ENCODE data around the gene PHF20. TPM values are rescaled to one million over a fixed set of nuclear protein-coding genes. Genes with fewer than 3 reads are reported as not detected.
"Not testable (repeated sequence)": the region's sequence is repeated elsewhere in the genome, so short reads cannot be mapped to it uniquely, and the experiment has no call there.

PHF20 gene
- total RNA-seq, 1 donor from 2014 or later, result 26.6 TPM

DNA sequence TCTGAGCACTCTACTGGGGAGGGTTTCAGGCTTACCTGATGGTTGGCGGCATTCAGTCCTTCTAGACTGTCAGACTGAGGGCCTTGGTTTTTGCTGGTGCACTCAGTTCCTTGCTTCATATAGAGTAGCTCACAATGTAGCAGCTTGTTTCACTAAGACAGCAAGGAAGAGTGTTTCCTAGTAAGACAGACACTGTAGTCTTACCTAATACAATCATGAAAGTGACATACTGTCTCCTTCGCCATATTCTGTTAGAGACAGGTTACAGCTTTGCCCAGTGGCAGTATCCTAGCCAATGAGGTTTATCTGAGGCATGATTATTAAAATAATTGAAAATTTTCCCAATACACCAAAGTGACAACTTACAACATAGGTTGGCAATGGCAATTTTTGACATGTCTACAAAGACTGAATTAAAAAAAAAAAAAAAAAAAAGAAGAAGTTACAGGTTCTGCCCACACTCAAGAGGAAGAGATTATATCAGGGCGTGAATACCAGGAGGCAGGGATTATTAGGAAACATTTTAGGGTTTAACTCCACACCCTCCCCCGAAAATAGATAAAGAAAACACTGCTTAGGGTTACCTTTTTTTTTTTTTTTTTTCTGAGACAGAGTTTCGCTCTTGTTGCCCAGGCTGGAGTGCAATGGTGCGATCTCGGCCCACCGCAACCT lies 115.7 kb downstream of the PHF20 start:
- Histone ChIP-seq H3K4me3 (ENCODE audit: low read length in 3 of 3) (no peak overlapping the region), H3K27ac (ENCODE audit: low read depth, low read length) (peak overlapping the region; percentile 59)

DNA sequence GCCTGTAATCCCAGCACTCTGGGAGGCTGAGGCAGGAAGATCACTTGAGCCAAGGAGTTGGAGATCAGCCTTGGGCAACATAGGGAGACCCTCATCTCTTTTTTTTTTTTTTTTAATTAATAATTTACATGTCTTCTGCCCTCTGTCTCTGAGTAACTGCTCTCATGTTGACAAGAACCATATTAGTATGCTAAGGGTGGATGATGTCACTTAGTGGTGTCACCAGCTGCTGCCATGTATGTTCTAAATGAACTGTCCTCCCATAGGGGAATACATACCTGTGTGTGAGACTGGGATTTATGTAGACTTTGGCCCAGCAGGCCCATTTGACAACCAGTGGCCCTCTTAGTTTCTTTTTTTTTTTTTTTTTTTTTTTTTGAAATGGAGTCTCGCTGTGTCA lies 116.8 kb downstream of the PHF20 start:
- no peak overlapping the region for H3K9ac ChIP-seq (ENCODE audit: low read depth in 1 of 3, low read length in 3 of 3)
- H3K27me3 ChIP-seq (ENCODE audit: control insufficient read depth in 3 of 3, insufficient read depth in 3 of 3, low read length in 3 of 3), result no peaks in the 10 kb centered on the region
- no peak overlapping the region for H3K27ac ChIP-seq (ENCODE audit: low read depth, low read length)
- peaks cover 0 to 2% (median 0%) of the 10 kb centered on the region in 3 donors for H3K36me3 ChIP-seq (ENCODE audit: control insufficient read depth in 3 of 3, insufficient read depth in 3 of 3, low read length in 3 of 3)
- no peak overlapping the region for H3K4me3 ChIP-seq (ENCODE audit: low read length in 3 of 3)
- peaks cover 15 to 26% (median 19%) of the 10 kb centered on the region in 3 donors for H3K4me1 ChIP-seq (ENCODE audit: control insufficient read depth in 3 of 3, insufficient read depth in 3 of 3, low read length in 3 of 3)
- no peaks in the 10 kb centered on the region for H3K9me3 ChIP-seq (ENCODE audit: control insufficient read depth in 3 of 3, low read length in 3 of 3)

More for the DNA sequence above, 115.7 kb downstream of the PHF20 start:
- peaks cover 19 to 31% (median 22%) of the 10 kb centered on the region in 3 donors for H3K4me1 ChIP-seq (ENCODE audit: control insufficient read depth in 3 of 3, insufficient read depth in 3 of 3, low read length in 3 of 3)
- no peaks in the 10 kb centered on the region for H3K9me3 ChIP-seq (ENCODE audit: control insufficient read depth in 3 of 3, low read length in 3 of 3)
- peaks cover 0 to 2% (median 0%) of the 10 kb centered on the region in 3 donors for H3K36me3 ChIP-seq (ENCODE audit: control insufficient read depth in 3 of 3, insufficient read depth in 3 of 3, low read length in 3 of 3)
- H3K9ac ChIP-seq (ENCODE audit: low read depth in 1 of 3, low read length in 3 of 3), result no peak overlapping the region
- H3K27me3 ChIP-seq (ENCODE audit: control insufficient read depth in 3 of 3, insufficient read depth in 3 of 3, low read length in 3 of 3), result no peaks in the 10 kb centered on the region

DNA sequence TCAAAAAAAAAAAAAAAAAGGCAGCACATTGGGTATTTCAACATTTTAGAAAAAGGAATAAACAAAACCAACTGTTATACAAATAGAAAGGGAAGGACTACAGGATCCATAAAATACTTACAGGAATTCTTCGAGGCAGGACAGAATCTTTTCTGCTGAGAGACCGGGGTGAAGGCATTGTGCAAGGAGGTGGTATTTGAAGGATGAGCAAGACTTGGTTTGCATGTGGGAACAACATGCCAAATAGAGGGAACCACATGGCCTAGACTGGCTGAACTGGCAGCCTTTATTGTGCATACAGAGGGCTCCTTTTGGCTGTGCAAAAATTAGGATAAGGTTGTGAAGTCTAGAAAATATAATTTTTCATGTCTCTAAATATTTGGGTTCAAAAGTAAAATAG lies 119.6 kb downstream of the PHF20 start:
- Histone ChIP-seq H3K4me3 (ENCODE audit: low read length in 3 of 3) (no peak overlapping the region), H3K9ac (ENCODE audit: low read depth in 1 of 3, low read length in 3 of 3) (no peak overlapping the region), H3K27ac (ENCODE audit: low read depth, low read length) (no peak overlapping the region), H3K9me3 (ENCODE audit: control insufficient read depth in 3 of 3, low read length in 3 of 3) (no peaks in the 10 kb centered on the region), H3K36me3 (ENCODE audit: control insufficient read depth in 3 of 3, insufficient read depth in 3 of 3, low read length in 3 of 3) (peaks cover 0 to 2% (median 0%) of the 10 kb centered on the region in 3 donors), H3K27me3 (ENCODE audit: control insufficient read depth in 3 of 3, insufficient read depth in 3 of 3, low read length in 3 of 3) (no peaks in the 10 kb centered on the region), H3K4me1 (ENCODE audit: control insufficient read depth in 3 of 3, insufficient read depth in 3 of 3, low read length in 3 of 3) (peaks cover 8 to 14% (median 10%) of the 10 kb centered on the region in 3 donors)

DNA sequence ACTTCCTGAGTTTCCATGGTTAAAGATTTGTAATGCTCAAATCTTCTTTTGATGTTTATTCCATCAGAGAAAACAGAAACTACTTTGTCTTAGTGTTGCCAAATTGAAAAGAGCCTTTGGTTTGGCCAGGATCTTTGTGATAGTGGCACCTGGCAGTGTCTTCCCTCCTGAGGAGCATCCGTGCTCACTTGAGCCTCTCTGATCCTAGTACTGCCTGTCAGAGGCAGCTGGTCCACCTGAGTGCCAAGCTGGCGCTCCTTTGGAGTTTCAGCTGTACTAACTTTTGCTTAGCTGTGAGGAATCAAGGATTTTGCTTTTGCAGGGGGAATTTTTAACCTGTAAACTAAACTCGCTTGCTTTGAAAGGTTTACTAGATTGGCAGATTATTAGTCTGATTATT lies 121.1 kb downstream of the PHF20 start:
- Histone ChIP-seq H3K4me3 (ENCODE audit: low read length in 3 of 3) (no peak overlapping the region), H3K27ac (ENCODE audit: low read depth, low read length) (no peak overlapping the region), H3K4me1 (ENCODE audit: control insufficient read depth in 3 of 3, insufficient read depth in 3 of 3, low read length in 3 of 3) (peaks cover 0 to 4% (median 3%) of the 10 kb centered on the region in 3 donors), H3K9me3 (ENCODE audit: control insufficient read depth in 3 of 3, low read length in 3 of 3) (no peaks in the 10 kb centered on the region), H3K36me3 (ENCODE audit: control insufficient read depth in 3 of 3, insufficient read depth in 3 of 3, low read length in 3 of 3) (no peaks in the 10 kb centered on the region), H3K27me3 (ENCODE audit: control insufficient read depth in 3 of 3, insufficient read depth in 3 of 3, low read length in 3 of 3) (no peaks in the 10 kb centered on the region), H3K9ac (ENCODE audit: low read depth in 1 of 3, low read length in 3 of 3) (no peak overlapping the region)

DNA sequence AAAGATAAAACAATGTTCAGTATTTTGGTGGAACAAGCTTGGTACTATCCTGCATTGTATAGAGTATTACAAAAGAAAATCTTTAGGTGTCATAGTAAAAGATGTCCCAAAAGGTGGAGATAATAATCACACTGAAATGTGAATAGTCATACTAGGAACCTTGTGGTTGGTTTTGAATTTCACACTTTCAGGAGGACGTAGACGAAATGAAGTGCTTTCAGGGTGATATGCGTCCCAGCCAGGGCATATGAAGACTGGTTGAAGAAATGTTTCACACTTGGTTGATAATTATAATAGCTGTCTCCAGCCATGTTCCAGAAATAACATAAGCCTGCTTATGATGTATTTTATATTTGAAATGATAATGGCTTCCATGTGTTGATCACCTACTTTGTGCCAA lies 122.1 kb downstream of the PHF20 start:
- Histone ChIP-seq H3K27me3 (ENCODE audit: control insufficient read depth in 3 of 3, insufficient read depth in 3 of 3, low read length in 3 of 3) (no peaks in the 10 kb centered on the region), H3K9ac (ENCODE audit: low read depth in 1 of 3, low read length in 3 of 3) (no peak overlapping the region), H3K4me1 (ENCODE audit: control insufficient read depth in 3 of 3, insufficient read depth in 3 of 3, low read length in 3 of 3) (peaks cover 0 to 4% (median 3%) of the 10 kb centered on the region in 3 donors), H3K27ac (ENCODE audit: low read depth, low read length) (no peak overlapping the region), H3K36me3 (ENCODE audit: control insufficient read depth in 3 of 3, insufficient read depth in 3 of 3, low read length in 3 of 3) (no peaks in the 10 kb centered on the region), H3K9me3 (ENCODE audit: control insufficient read depth in 3 of 3, low read length in 3 of 3) (no peaks in the 10 kb centered on the region), H3K4me3 (ENCODE audit: low read length in 3 of 3) (no peak overlapping the region)

DNA sequence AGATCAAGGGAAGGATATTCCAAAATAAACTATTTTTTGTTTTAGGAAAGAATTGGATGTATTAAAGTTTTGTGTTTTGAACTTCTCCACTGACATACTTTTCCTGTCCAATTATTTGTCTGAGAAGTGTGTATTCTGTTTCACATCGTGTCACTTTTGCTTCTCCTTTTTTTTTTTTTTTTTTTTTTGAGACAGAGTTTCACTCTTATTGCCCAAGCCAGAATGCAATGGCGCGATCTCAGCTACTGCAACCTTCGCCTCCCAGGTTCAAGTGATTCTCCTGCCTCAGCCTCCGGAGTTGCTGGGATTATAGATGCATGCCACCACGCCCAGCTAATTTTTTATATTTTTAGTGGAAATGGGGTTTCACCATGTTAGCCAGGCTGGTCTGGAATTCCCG lies 123.7 kb downstream of the PHF20 start:
- not testable (repeated sequence) for H3K27me3 ChIP-seq (ENCODE audit: control insufficient read depth in 3 of 3, insufficient read depth in 3 of 3, low read length in 3 of 3); H3K27ac ChIP-seq (ENCODE audit: low read depth, low read length); H3K9me3 ChIP-seq (ENCODE audit: control insufficient read depth in 3 of 3, low read length in 3 of 3); H3K4me3 ChIP-seq (ENCODE audit: low read length in 3 of 3); H3K9ac ChIP-seq (ENCODE audit: low read depth in 1 of 3, low read length in 3 of 3); H3K4me1 ChIP-seq (ENCODE audit: control insufficient read depth in 3 of 3, insufficient read depth in 3 of 3, low read length in 3 of 3); H3K36me3 ChIP-seq (ENCODE audit: control insufficient read depth in 3 of 3, insufficient read depth in 3 of 3, low read length in 3 of 3)

DNA sequence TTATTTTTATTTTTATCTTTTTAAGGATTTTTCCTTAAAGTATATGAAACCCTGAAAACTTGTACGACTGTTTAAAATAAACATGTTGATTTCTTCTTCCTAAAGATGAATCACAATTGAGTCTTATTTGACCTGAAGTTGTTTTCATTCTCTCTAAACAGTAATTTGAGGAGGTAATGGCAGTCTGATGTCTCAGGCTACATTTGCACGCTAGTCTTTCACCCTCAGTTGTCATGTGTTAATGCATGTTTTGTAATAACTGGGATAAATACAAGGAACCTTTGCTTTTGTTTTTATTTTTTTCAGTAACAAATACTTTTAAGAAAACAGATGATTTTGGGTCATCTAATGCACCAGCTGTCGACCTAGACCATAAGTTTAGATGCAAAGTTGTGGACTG lies 127.2 kb downstream of the PHF20 start:
- no peaks in the 10 kb centered on the region for H3K27me3 ChIP-seq (ENCODE audit: control insufficient read depth in 3 of 3, insufficient read depth in 3 of 3, low read length in 3 of 3)
- no peak overlapping the region for H3K27ac ChIP-seq (ENCODE audit: low read depth, low read length)
- peaks cover 0 to 13% (median 0%) of the 10 kb centered on the region in 3 donors for H3K4me1 ChIP-seq (ENCODE audit: control insufficient read depth in 3 of 3, insufficient read depth in 3 of 3, low read length in 3 of 3)
- no peak overlapping the region for H3K4me3 ChIP-seq (ENCODE audit: low read length in 3 of 3)
- H3K36me3 ChIP-seq (ENCODE audit: control insufficient read depth in 3 of 3, insufficient read depth in 3 of 3, low read length in 3 of 3), result peaks cover 4 to 9% (median 6%) of the 10 kb centered on the region in 3 donors
- no peak overlapping the region for H3K9ac ChIP-seq (ENCODE audit: low read depth in 1 of 3, low read length in 3 of 3)
- no peaks in the 10 kb centered on the region for H3K9me3 ChIP-seq (ENCODE audit: control insufficient read depth in 3 of 3, low read length in 3 of 3)

DNA sequence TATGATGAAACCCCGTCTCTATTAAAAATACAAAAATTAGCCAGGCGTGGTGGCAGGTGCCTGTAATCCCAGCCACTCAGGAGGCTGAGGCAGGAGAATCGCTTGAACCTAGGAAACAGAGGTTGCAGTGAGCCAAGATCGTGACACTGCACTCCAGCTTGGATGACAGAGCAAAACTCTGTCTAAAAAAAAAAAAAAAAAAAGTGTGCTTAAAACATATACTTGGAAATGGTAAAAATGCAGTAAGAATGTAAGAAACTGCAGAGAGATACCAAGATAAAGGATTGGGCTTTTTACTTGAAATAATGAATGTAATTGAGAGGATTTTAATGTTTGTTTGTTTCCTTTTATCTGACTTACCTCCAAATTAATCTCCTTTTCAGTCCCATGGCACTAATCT lies 129.4 kb downstream of the PHF20 start:
- not testable (repeated sequence) for H3K27me3 ChIP-seq (ENCODE audit: control insufficient read depth in 3 of 3, insufficient read depth in 3 of 3, low read length in 3 of 3); H3K9ac ChIP-seq (ENCODE audit: low read depth in 1 of 3, low read length in 3 of 3); H3K9me3 ChIP-seq (ENCODE audit: control insufficient read depth in 3 of 3, low read length in 3 of 3); H3K27ac ChIP-seq (ENCODE audit: low read depth, low read length); H3K4me3 ChIP-seq (ENCODE audit: low read length in 3 of 3)
- H3K36me3 ChIP-seq (ENCODE audit: control insufficient read depth in 3 of 3, insufficient read depth in 3 of 3, low read length in 3 of 3), result peaks cover 4 to 15% (median 6%) of the 10 kb centered on the region in 3 donors
- peaks cover 0 to 14% (median 0%) of the 10 kb centered on the region in 3 donors for H3K4me1 ChIP-seq (ENCODE audit: control insufficient read depth in 3 of 3, insufficient read depth in 3 of 3, low read length in 3 of 3)

DNA sequence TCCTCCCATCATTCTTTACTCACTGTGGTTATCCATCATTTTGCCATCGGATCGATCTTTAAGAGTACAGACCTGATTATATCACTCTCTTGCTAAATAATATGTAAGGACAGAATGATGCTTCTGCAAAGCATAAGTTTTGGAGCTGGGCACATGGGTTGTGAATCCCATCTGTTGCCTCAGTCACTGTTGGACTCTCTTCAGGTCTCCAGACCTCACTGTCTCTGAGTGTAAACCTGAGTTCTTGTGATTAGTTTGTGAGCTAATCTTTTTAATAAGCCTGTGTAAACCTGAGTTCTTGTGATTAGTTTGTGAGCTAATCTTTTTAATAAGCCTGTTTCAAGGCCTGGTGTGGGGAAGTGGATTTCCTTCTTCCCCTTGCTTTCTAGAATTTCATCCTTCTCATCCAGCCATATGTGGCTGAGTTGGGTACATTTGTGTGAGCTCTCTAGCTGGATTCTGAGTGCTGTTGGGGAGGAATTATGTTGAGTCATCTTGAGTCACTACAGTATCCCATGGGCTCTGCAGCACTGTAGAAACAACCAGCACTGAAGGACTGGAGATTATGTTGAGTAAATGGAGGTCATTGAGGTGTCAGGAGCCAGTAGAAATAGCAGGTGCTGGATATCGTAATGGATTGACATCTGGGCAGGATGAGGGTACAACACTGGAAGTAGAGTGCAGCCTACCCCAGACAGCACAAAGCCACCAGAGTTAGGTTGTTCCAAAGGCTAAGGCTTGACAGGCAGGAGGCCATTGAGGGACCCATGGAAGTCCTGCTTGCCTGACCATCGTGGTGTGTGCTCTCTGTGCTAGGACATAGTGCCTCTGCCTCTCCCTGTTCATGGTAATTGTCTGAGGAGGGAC lies 130.1 kb downstream of the PHF20 start:
- H3K9me3 ChIP-seq (ENCODE audit: control insufficient read depth in 3 of 3, low read length in 3 of 3), result no peaks in the 10 kb centered on the region
- no peak overlapping the region for H3K4me3 ChIP-seq (ENCODE audit: low read length in 3 of 3)
- H3K27ac ChIP-seq (ENCODE audit: low read depth, low read length), result no peak overlapping the region
- H3K4me1 ChIP-seq (ENCODE audit: control insufficient read depth in 3 of 3, insufficient read depth in 3 of 3, low read length in 3 of 3), result peaks cover 5 to 21% (median 6%) of the 10 kb centered on the region in 3 donors
- H3K36me3 ChIP-seq (ENCODE audit: control insufficient read depth in 3 of 3, insufficient read depth in 3 of 3, low read length in 3 of 3), result peaks cover 4 to 17% (median 6%) of the 10 kb centered on the region in 3 donors
- H3K9ac ChIP-seq (ENCODE audit: low read depth in 1 of 3, low read length in 3 of 3), result no peak overlapping the region
- H3K27me3 ChIP-seq (ENCODE audit: control insufficient read depth in 3 of 3, insufficient read depth in 3 of 3, low read length in 3 of 3), result no peaks in the 10 kb centered on the region

DNA sequence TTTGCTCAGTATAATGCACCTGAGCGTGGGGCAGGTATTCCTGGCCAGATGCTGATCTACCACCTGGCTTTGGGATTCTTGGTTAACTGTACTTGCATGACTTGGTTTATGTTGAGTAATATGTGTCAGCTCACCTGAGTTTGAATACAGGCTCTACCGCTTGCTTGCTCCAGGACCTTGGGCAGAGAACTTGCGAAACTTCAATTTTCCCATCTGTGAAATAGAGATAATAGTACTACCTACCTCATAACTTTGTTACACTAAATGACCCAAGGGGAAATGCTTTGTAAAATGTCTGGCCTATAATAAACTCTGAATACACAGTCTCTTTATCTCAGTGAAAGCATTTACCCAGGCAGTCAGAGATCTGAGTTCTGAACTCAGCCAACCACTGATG lies 130.7 kb downstream of the PHF20 start:
- Histone ChIP-seq H3K27ac (ENCODE audit: low read depth, low read length) (no peak overlapping the region), H3K9me3 (ENCODE audit: control insufficient read depth in 3 of 3, low read length in 3 of 3) (no peaks in the 10 kb centered on the region), H3K4me1 (ENCODE audit: control insufficient read depth in 3 of 3, insufficient read depth in 3 of 3, low read length in 3 of 3) (peaks cover 8 to 28% (median 10%) of the 10 kb centered on the region in 3 donors), H3K36me3 (ENCODE audit: control insufficient read depth in 3 of 3, insufficient read depth in 3 of 3, low read length in 3 of 3) (peaks cover 4 to 17% (median 6%) of the 10 kb centered on the region in 3 donors), H3K4me3 (ENCODE audit: low read length in 3 of 3) (no peak overlapping the region), H3K27me3 (ENCODE audit: control insufficient read depth in 3 of 3, insufficient read depth in 3 of 3, low read length in 3 of 3) (no peaks in the 10 kb centered on the region), H3K9ac (ENCODE audit: low read depth in 1 of 3, low read length in 3 of 3) (no peak overlapping the region)

Measured in skeletal muscle tissue (tissue), 4 donors.